ENCODE data around the gene APOA5. TPM values are rescaled to one million over a fixed set of nuclear protein-coding genes. Genes with fewer than 3 reads are reported as not detected.

The APOA5 gene
- total and polyA plus RNA-seq, 2 of the 4 experiments (the other 2 are of a cell fraction), result not detected

GRCh38 chr11:116787436-116787785, 4.3 kb downstream of the APOA5 start:
- peak overlapping the region; percentile 81 for H3K4ac ChIP-seq (ENCODE audit: low read depth, low read length)
- peaks cover 20% of the 10 kb centered on the region; the same call in 1 of the 2 replicates for H3K9me1 ChIP-seq (ENCODE audit: insufficient read depth, low read length)
- dilution Hi-C loops (cut with HindIII; ENCODE audit: low sequenced_read_pairs, unreplicated experiment), result no loop called here
- peak; percentile 17 for ATAC-seq (ENCODE audit: low read depth)
- H4K5ac ChIP-seq (ENCODE audit: low read depth, low read length), result no peak overlapping the region; the same call in 1 of the 2 replicates
- intact Hi-C loops (cut with micrococcal nuclease), result no loop called here
- 0 out of 2 replicates have a peak, but pooled peaks cover 4% of the 10 kb centered on the region for H4K20me1 ChIP-seq (ENCODE audit: insufficient read depth, low read length)
- peak overlapping the region; percentile 92 for H2AK9ac ChIP-seq (replicated peaks; ENCODE audit: low read depth, low read length, poor library complexity)
- H3K14ac ChIP-seq (replicated peaks; ENCODE audit: low read depth, low read length), result peak overlapping the region; percentile 57
- H3K27ac ChIP-seq (ENCODE audit: insufficient read depth, low read length), result peak overlapping the region; percentile 60
- CTCF ChIA-PET, result interaction anchor here (0.5 to 1.3 kb wide), 2 partner anchors 48 to 209 kb away, joined by 3 to 5 read pairs; no protein-coding TSS in a partner anchor
- no peak overlapping the region for H2BK15ac ChIP-seq (ENCODE audit: low read depth, low read length)
- peak overlapping the region; percentile 67 for H3K4me3 ChIP-seq (ENCODE audit: insufficient read depth, low read depth, low read length)
- peaks cover 31% of the 10 kb centered on the region for H3K36me3 ChIP-seq (ENCODE audit: control insufficient read depth, insufficient read depth, low read length)
- peak overlapping the region; percentile 94 for H3K9ac ChIP-seq (ENCODE audit: low read depth, low read length)
- H3K79me1 ChIP-seq (ENCODE audit: low read depth in 1 of 2, low read length in 2 of 2), result peaks cover 39 to 57% of the 10 kb centered on the region in 2 experiments
- H3K56ac ChIP-seq (ENCODE audit: extremely low read depth, insufficient read depth, low read length), result peak overlapping the region; percentile 8; the same call in 1 of the 2 replicates
- in situ Hi-C loops (cut with MboI; ENCODE audit: low sequenced_read_pairs), result loop anchor here (5.0 kb wide), 1 partner anchor 445 kb away; the partner anchor contains the start of genes PCSK7 and RNF214
- peak overlapping the region; percentile 83 for H3K23ac ChIP-seq (ENCODE audit: low read depth, low read length)
- H3K4me1 ChIP-seq (ENCODE audit: control insufficient read depth, insufficient read depth, low read length), result peaks cover 8% of the 10 kb centered on the region
- H3K4me2 ChIP-seq (ENCODE audit: low read depth, low read length), result peak overlapping the region; percentile 97
- no peak overlapping the region for H3K18ac ChIP-seq (ENCODE audit: low read depth, low read length)
- H2BK5ac ChIP-seq (ENCODE audit: low read depth, low read length, poor library complexity, severe bottlenecking), result peak overlapping the region; percentile 20
- H3K9me3 ChIP-seq (ENCODE audit: control insufficient read depth, insufficient read depth, low read length), result no peaks in the 10 kb centered on the region
- H2AK5ac ChIP-seq (ENCODE audit: low read depth, low read length), result peak overlapping the region; percentile 89
- peak overlapping the region; percentile 70 to 98; a peak in 2 of 4 replicates for H4K8ac ChIP-seq (ENCODE audit: low read depth in 2 of 2, low read length in 2 of 2)
- no CpG with 5 or more reads among the region's 15 CpGs for WGBS, 2 experiments (ENCODE audit: extremely low coverage in 2 of 2, insufficient read length in 1 of 2)
- H2BK120ac ChIP-seq (ENCODE audit: low read depth, low read length), result no peak overlapping the region; the same call in 1 of the 2 replicates
- POLR2A ChIA-PET (ENCODE audit: unreplicated experiment), result no interaction called here
- BruUV-seq (replicated peaks), result no TSS peak
- H2AFZ ChIP-seq (replicated peaks; ENCODE audit: low read length, poor library complexity), result peak overlapping the region; percentile 95
- TF ChIP-seq FOS (IDR thresholded peaks at IDR 0.05; ENCODE audit: low read depth, low read length), result no peak
- TF ChIP-seq RCOR1 (IDR thresholded peaks at IDR 0.05; ENCODE audit: insufficient replicate concordance, low read length), result no peak
- TF ChIP-seq CTCF (conservative IDR thresholded peaks at IDR 0.05; ENCODE audit: low read depth, low read length), result no peak
- no peak for TF ChIP-seq RAD21 (IDR thresholded peaks at IDR 0.05; ENCODE audit: low read length)
- TF ChIP-seq SMC3 (IDR thresholded peaks at IDR 0.05; ENCODE audit: low read depth, low read length), result no peak
- no peak for TF ChIP-seq CHD1 (IDR thresholded peaks at IDR 0.05; ENCODE audit: low read depth, low read length)
- no peak for TF ChIP-seq MAZ (IDR thresholded peaks at IDR 0.05; ENCODE audit: borderline replicate concordance, low read depth, low read length)
- no peak for TF ChIP-seq MXI1 (IDR thresholded peaks at IDR 0.05; ENCODE audit: borderline replicate concordance, low read depth, low read length)
- TF ChIP-seq BHLHE40 (IDR thresholded peaks at IDR 0.05; ENCODE audit: low read depth, low read length), result no peak
- TF ChIP-seq MAFK (IDR thresholded peaks at IDR 0.05; ENCODE audit: low read depth, low read length), result no peak
- TF ChIP-seq POLR2A (IDR thresholded peaks at IDR 0.05; ENCODE audit: low read depth, low read length), result no peak
- TF ChIP-seq, protein P1, sequence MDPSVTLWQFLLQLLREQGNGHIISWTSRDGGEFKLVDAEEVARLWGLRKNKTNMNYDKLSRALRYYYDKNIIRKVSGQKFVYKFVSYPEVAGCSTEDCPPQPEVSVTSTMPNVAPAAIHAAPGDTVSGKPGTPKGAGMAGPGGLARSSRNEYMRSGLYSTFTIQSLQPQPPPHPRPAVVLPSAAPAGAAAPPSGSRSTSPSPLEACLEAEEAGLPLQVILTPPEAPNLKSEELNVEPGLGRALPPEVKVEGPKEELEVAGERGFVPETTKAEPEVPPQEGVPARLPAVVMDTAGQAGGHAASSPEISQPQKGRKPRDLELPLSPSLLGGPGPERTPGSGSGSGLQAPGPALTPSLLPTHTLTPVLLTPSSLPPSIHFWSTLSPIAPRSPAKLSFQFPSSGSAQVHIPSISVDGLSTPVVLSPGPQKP (IDR thresholded peaks at IDR 0.05; ENCODE audit: borderline replicate concordance, low read depth, low read length), result no peak
- no peak for TF ChIP-seq CEBPB (IDR thresholded peaks at IDR 0.05; ENCODE audit: low read depth, low read length)
- TF ChIP-seq RFX5 (IDR thresholded peaks at IDR 0.05; ENCODE audit: low read depth, low read length), result no peak
- TF ChIP-seq NFE2L2 (IDR thresholded peaks at IDR 0.05; ENCODE audit: low read depth, low read length), result no peak
- TF ChIP-seq, protein P2, sequence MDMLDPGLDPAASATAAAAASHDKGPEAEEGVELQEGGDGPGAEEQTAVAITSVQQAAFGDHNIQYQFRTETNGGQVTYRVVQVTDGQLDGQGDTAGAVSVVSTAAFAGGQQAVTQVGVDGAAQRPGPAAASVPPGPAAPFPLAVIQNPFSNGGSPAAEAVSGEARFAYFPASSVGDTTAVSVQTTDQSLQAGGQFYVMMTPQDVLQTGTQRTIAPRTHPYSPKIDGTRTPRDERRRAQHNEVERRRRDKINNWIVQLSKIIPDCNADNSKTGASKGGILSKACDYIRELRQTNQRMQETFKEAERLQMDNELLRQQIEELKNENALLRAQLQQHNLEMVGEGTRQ (IDR thresholded peaks at IDR 0.05; ENCODE audit: low read depth, low read length), result no peak
- H3K27me3 ChIP-seq (ENCODE audit: control insufficient read depth, insufficient read depth, low read length), result no peaks in the 10 kb centered on the region
- DNase-seq, result peak; percentile 10
- no peak overlapping the region; the same call in 1 of the 2 replicates for H4K91ac ChIP-seq (ENCODE audit: insufficient read depth, low read depth, low read length)
- no peak overlapping the region for H2BK20ac ChIP-seq (ENCODE audit: low read depth, low read length)

Measured in IMR-90 (cell line).